ENCODE data around the gene TCFL5. TPM values are rescaled to one million over a fixed set of nuclear protein-coding genes. Genes with fewer than 3 reads are reported as not detected.

Gene TCFL5
- total RNA-seq, 1 experiment from 2014 or later: 23.8 TPM

- peaks cover 24% of the 10 kb centered on the region for H3K4me1 ChIP-seq (ENCODE audit: control insufficient read depth, insufficient read depth, low read length)
- no peaks in the 10 kb centered on the region for H3K27me3 ChIP-seq (ENCODE audit: control insufficient read depth, insufficient read depth, low read length)
- ChIA-PET POLR2A (interaction anchor here (0.6 kb wide), 1 partner anchor 369 kb away, joined by 10 read pairs; the partner anchor contains the start of gene ARFGAP1), CTCF (no interaction called here)
- no TSS peak for BruUV-seq (replicated peaks)
- ATAC-seq (no peak), DNase-seq (ENCODE audit: low read depth, low spot score) (no peak)
- in situ Hi-C loops (cut with HindIII; ENCODE audit: low pct_unique_long_range_greater_than_20kb, low sequenced_read_pairs) (no loop called here), intact Hi-C loops (cut with micrococcal nuclease; ENCODE audit: unreplicated experiment) (no loop called here)
- no peak overlapping the region for H3K4me3 ChIP-seq (ENCODE audit: low read depth in 2 of 2, low read length in 2 of 2)
- no peaks in the 10 kb centered on the region for H3K9me3 ChIP-seq (ENCODE audit: control insufficient read depth, insufficient read depth, low read depth, low read length)
- TF ChIP-seq TCF7L2 (IDR thresholded peaks at IDR 0.05; ENCODE audit: low read depth, low read length) (no peak), SIN3A (IDR thresholded peaks at IDR 0.05; ENCODE audit: borderline replicate concordance, insufficient read depth, low read depth, low read length) (no peak), POLR2AphosphoS5 (IDR thresholded peaks at IDR 0.05; ENCODE audit: low read depth, low read length) (no peak), CTCF (IDR thresholded peaks at IDR 0.05) (no peak), REST (IDR thresholded peaks at IDR 0.05; ENCODE audit: insufficient read depth in 1 of 2, low read depth in 2 of 2, low read length in 1 of 2) (no peak)
- H3K27ac ChIP-seq (ENCODE audit: low read length): no peak overlapping the region
- H3K36me3 ChIP-seq (ENCODE audit: control insufficient read depth, insufficient read depth, low read length): peaks cover 44% of the 10 kb centered on the region
Observed at GRCh38 chr20:62902926-62903615, 41.4 kb upstream of the TCFL5 start.

- peaks cover 38% of the 10 kb centered on the region for H3K36me3 ChIP-seq (ENCODE audit: control insufficient read depth, insufficient read depth, low read length)
- TSS peak; percentile 34 for BruUV-seq (replicated peaks)
Observed at GRCh38 chr20:62901891-62902290, 40.3 kb upstream of the TCFL5 start.

More at GRCh38 chr20:62901891-62902290, 40.3 kb upstream of the TCFL5 start:
- peaks cover 24% of the 10 kb centered on the region for H3K4me1 ChIP-seq (ENCODE audit: control insufficient read depth, insufficient read depth, low read length)
- TF ChIP-seq POLR2AphosphoS5 (IDR thresholded peaks at IDR 0.05; ENCODE audit: low read depth, low read length) (no peak), SIN3A (IDR thresholded peaks at IDR 0.05; ENCODE audit: borderline replicate concordance, insufficient read depth, low read depth, low read length) (no peak), CTCF (IDR thresholded peaks at IDR 0.05) (no peak), TCF7L2 (IDR thresholded peaks at IDR 0.05; ENCODE audit: low read depth, low read length) (no peak), REST (IDR thresholded peaks at IDR 0.05; ENCODE audit: insufficient read depth in 1 of 2, low read depth in 2 of 2, low read length in 1 of 2) (no peak)
- H3K4me3 ChIP-seq (ENCODE audit: low read depth in 2 of 2, low read length in 2 of 2): no peak overlapping the region
- no peak for ATAC-seq
- H3K27me3 ChIP-seq (ENCODE audit: control insufficient read depth, insufficient read depth, low read length): no peaks in the 10 kb centered on the region
- DNase-seq (ENCODE audit: low read depth, low spot score): no peak
- no peaks in the 10 kb centered on the region for H3K9me3 ChIP-seq (ENCODE audit: control insufficient read depth, insufficient read depth, low read depth, low read length)
- in situ Hi-C loops (cut with HindIII; ENCODE audit: low pct_unique_long_range_greater_than_20kb, low sequenced_read_pairs): no loop called here
- no peak overlapping the region for H3K27ac ChIP-seq (ENCODE audit: low read length)
- ChIA-PET CTCF (interaction anchor here (0.7 kb wide), 1 partner anchor 13 kb away, joined by 6 read pairs; no protein-coding TSS in a partner anchor), POLR2A (interaction anchor here (0.5 to 0.9 kb wide), 2 partner anchors 14 to 46 kb away, joined by 6 to 13 read pairs; no protein-coding TSS in a partner anchor)
- intact Hi-C loops (cut with micrococcal nuclease; ENCODE audit: unreplicated experiment): no loop called here
